ENCODE measurements around the gene DDX42. TPM values are rescaled to one million over a fixed set of nuclear protein-coding genes. Genes with fewer than 3 reads are reported as not detected.

DDX42 gene
- total and polyA plus RNA-seq, 2 donors (not counting 1 experiment from before 2014, with no cell fraction given): 61.6 to 170 TPM

- Histone ChIP-seq H3K4me1 (ENCODE audit: control insufficient read depth in 2 of 2, insufficient read depth in 2 of 2, low read length in 2 of 2) (peaks cover 7 to 19% of the 10 kb centered on the region in 2 donors), H3K27me3 (replicated peaks in 1 of 4; ENCODE audit: control extremely low read depth in 1 of 4, control insufficient read depth in 3 of 4, insufficient read depth in 4 of 4, low read length in 3 of 4) (no peaks in the 10 kb centered on the region), H4K20me1 (ENCODE audit: control insufficient read depth, insufficient read depth, low read length, poor library complexity, severe bottlenecking) (no peaks in the 10 kb centered on the region), H3K79me2 (ENCODE audit: control insufficient read depth, insufficient read depth, low read length) (no peaks in the 10 kb centered on the region), H3K36me3 (replicated peaks in 1 of 2; ENCODE audit: control extremely low read depth in 1 of 2, control insufficient read depth in 1 of 2, extremely low read depth in 1 of 2, insufficient read depth in 2 of 2, low read length in 1 of 2) (no peaks in the 10 kb centered on the region), H3K27ac (ENCODE audit: low read length in 2 of 2) (peak overlapping the region; percentile 65 to 84), H2AFZ (ENCODE audit: insufficient read depth, low read depth, low read length, poor library complexity, severe bottlenecking) (peak overlapping the region; percentile 96), H3K9me3 (ENCODE audit: control extremely low read depth in 1 of 3, control insufficient read depth in 2 of 3, insufficient read depth in 1 of 3, low read length in 2 of 3) (peaks cover 0 to 16% (median 0%) of the 10 kb centered on the region in 3 donors), H3K4me2 (replicated peaks; ENCODE audit: low read depth, low read length, poor library complexity, severe bottlenecking) (peak overlapping the region; percentile 75), H3K4me3 (ENCODE audit: control extremely low read depth in 1 of 5, extremely low read depth in 1 of 5, insufficient read depth in 1 of 5, low read depth in 2 of 5, low read length in 4 of 5) (peak overlapping the region; percentile 32 to 60 (median 53)), H3K9ac (ENCODE audit: low read length) (peak overlapping the region; percentile 62)
- peaks cover 21% of the 10 kb centered on the region for H3K4me1 Mint-ChIP-seq
- H3K9me3 Mint-ChIP-seq (ENCODE audit: insufficient read depth): peaks cover 3% of the 10 kb centered on the region
- no peak for TF ChIP-seq EZH2 (IDR thresholded peaks at IDR 0.05; ENCODE audit: borderline replicate concordance, insufficient read depth, low read depth, low read length, poor library complexity, severe bottlenecking)
- TF ChIP-seq CTCF (IDR thresholded peaks at IDR 0.05): peak; percentile 84
- peak overlapping the region; percentile 91 for H3K27ac Mint-ChIP-seq
- H3K27me3 Mint-ChIP-seq: no peaks in the 10 kb centered on the region
- ChIA-PET CTCF (interaction anchor here (0.7 to 1.7 kb wide), 17 partner anchors 10 to 434 kb away, joined by 3 to 15 read pairs (median 4); partner anchors contain the start of genes CD79B, FTSJ3, GH1 and ICAM2), POLR2A (interaction anchor here (1.3 to 1.6 kb wide), 3 partner anchors 107 to 171 kb away, joined by 3 to 6 read pairs (median 5); partner anchors contain the start of gene ICAM2)
- H3K4me3 Mint-ChIP-seq: peak overlapping the region; percentile 88
- intact Hi-C loops (cut with micrococcal nuclease): no loop called here
- peak; percentile 97 for DNase-seq
- 33% methylated on average over 81 of the region's 82 CpGs for WGBS (ENCODE audit: insufficient coverage)
- peak; percentile 96 for ATAC-seq (ENCODE audit: low read depth)
Observed at GRCh38 chr17:63848834-63849689, 75.1 kb downstream of the DDX42 start.

GRCh38 chr17:63850401-63850800, 76.4 kb downstream of the DDX42 start:
- Histone ChIP-seq H3K9ac (ENCODE audit: low read length) (no peak overlapping the region), H3K4me1 (ENCODE audit: control insufficient read depth in 2 of 2, insufficient read depth in 2 of 2, low read length in 2 of 2) (peaks cover 7 to 14% of the 10 kb centered on the region in 2 donors), H3K79me2 (ENCODE audit: control insufficient read depth, insufficient read depth, low read length) (no peaks in the 10 kb centered on the region), H3K27me3 (replicated peaks in 1 of 4; ENCODE audit: control extremely low read depth in 1 of 4, control insufficient read depth in 3 of 4, insufficient read depth in 4 of 4, low read length in 3 of 4) (no peaks in the 10 kb centered on the region), H4K20me1 (ENCODE audit: control insufficient read depth, insufficient read depth, low read length, poor library complexity, severe bottlenecking) (no peaks in the 10 kb centered on the region), H3K9me3 (ENCODE audit: control extremely low read depth in 1 of 3, control insufficient read depth in 2 of 3, insufficient read depth in 1 of 3, low read length in 2 of 3) (peaks cover 0 to 16% (median 0%) of the 10 kb centered on the region in 3 donors), H3K36me3 (replicated peaks in 1 of 2; ENCODE audit: control extremely low read depth in 1 of 2, control insufficient read depth in 1 of 2, extremely low read depth in 1 of 2, insufficient read depth in 2 of 2, low read length in 1 of 2) (no peaks in the 10 kb centered on the region), H3K4me3 (ENCODE audit: control extremely low read depth in 1 of 5, extremely low read depth in 1 of 5, insufficient read depth in 1 of 5, low read depth in 2 of 5, low read length in 4 of 5) (no peak overlapping the region), H2AFZ (ENCODE audit: insufficient read depth, low read depth, low read length, poor library complexity, severe bottlenecking) (no peak overlapping the region), H3K27ac (ENCODE audit: low read length in 2 of 2) (no peak overlapping the region), H3K4me2 (replicated peaks; ENCODE audit: low read depth, low read length, poor library complexity, severe bottlenecking) (no peak overlapping the region)
- no peak for TF ChIP-seq CTCF (IDR thresholded peaks at IDR 0.05)
- no peak for TF ChIP-seq EZH2 (IDR thresholded peaks at IDR 0.05; ENCODE audit: borderline replicate concordance, insufficient read depth, low read depth, low read length, poor library complexity, severe bottlenecking)
- ATAC-seq (ENCODE audit: low read depth): no peak
- Mint-ChIP-seq H3K4me1 (peaks cover 16% of the 10 kb centered on the region), H3K27me3 (no peaks in the 10 kb centered on the region), H3K9me3 (ENCODE audit: insufficient read depth) (peaks cover 3% of the 10 kb centered on the region), H3K27ac (no peak overlapping the region), H3K4me3 (no peak overlapping the region)
- ChIA-PET CTCF (interaction anchor here (1.2 kb wide), 1 partner anchor 10 kb away, joined by 6 read pairs; no protein-coding TSS in a partner anchor), POLR2A (no interaction called here)
- DNase-seq: no peak
- intact Hi-C loops (cut with micrococcal nuclease): no loop called here
- 90% methylated on average over 4 of the region's 9 CpGs for WGBS (ENCODE audit: insufficient coverage)
